Glutamatergic neuron (in vitro differentiated cells): ENCODE measurements around the gene GSN. TPM values are rescaled to one million over a fixed set of nuclear protein-coding genes. Genes with fewer than 3 reads are reported as not detected.
A peak's percentile ranks its signal among the peaks of the same experiment; 100 is the strongest.

Experiments
- DNase-seq: peaks from one replicate; pipeline ENCODE4 v3.0.0; 2022
- H3K27ac Mint-ChIP-seq: one replicate; pipeline ENCODE4 v1.8.0; 2020; ENCODE audit warnings: mild to moderate bottlenecking, mixed read lengths, inconsistent platforms; ENCODE audit not compliant: unreplicated experiment
- H3K27me3 Mint-ChIP-seq: one replicate; pipeline ENCODE4 v1.8.0; 2020; ENCODE audit warnings: mild to moderate bottlenecking, moderate library complexity, mixed read lengths, inconsistent platforms; ENCODE audit not compliant: unreplicated experiment
- H3K36me3 Mint-ChIP-seq: one replicate; pipeline ENCODE4 v1.8.0; 2020; ENCODE audit warnings: mild to moderate bottlenecking, mixed read lengths, inconsistent platforms; ENCODE audit not compliant: unreplicated experiment
- H3K4me1 Mint-ChIP-seq: one replicate; pipeline ENCODE4 v1.8.0; 2020; ENCODE audit warnings: mild to moderate bottlenecking, low read depth, mixed read lengths, inconsistent platforms; ENCODE audit not compliant: unreplicated experiment
- H3K4me3 Mint-ChIP-seq: one replicate; pipeline ENCODE4 v1.8.0; 2020; ENCODE audit warnings: mild to moderate bottlenecking, mixed read lengths, inconsistent platforms; ENCODE audit not compliant: unreplicated experiment
- H3K9me3 Mint-ChIP-seq: one replicate; pipeline ENCODE4 v1.8.0; 2020; ENCODE audit warnings: mild to moderate bottlenecking, moderate library complexity, mixed read lengths, inconsistent platforms; ENCODE audit not compliant: unreplicated experiment
- total RNA-seq: library from RNA; stranded (reverse); fragmentation: NEBNext Ultra II Directional; extraction: Animal tissue kit (Norgen Biotek cat#: 25700); gene quantifications from one replicate; pipeline ENCODE4 v1.2.1, GENCODE V29; 2021; ENCODE audit not compliant: unreplicated experiment
- TF ChIP-seq, protein P1 (sequence below): fragments of 200-600 bp; sonication (generic); IDR thresholded peaks from one replicate; pipeline ENCODE4 v1.5.0; 2021; ENCODE audit not compliant: partially characterized antibody, unreplicated experiment

Gene GSN
- total RNA-seq, 1 donor from 2014 or later = 11.6 TPM

DNA sequence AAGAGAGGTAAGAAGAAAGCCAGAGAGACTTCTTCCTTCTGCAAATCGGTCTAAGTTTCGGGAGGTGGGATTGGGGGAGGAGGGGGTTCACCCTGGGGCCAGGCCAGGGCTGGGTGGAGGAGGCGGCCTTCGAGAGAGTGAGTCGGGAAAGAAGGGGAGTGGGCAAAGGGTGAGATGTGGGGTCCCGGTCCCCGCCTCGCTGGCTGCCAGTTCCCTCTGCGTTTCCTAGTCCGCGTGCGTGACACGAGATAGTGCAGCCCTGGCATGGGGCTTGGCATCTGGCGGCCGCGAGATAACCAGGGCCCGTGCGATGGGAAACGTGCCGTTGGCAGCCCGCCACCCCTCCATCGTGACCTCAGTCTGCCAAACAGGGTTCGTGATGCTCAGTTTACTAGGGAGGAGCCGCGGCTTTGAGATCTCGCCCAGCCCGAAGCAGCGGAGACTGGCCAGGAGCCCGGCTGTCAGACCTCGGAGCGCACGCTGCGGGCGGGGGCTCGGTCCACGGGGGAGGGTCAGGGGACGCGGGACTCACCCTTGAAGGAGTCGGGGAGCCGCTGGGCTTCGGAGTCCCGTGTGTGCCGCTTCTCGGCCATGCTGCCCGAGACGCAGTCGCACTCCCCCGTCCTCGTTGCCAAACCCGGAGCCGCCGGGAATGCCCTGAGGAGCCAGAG, 101.8 kb downstream of the GSN start, which contains the start of gene STOM:
Gene STOM (minus strand): TSS at position 656 of the 671 bp plus-strand sequence. CDS start 63 bp downstream, at position 593.
- H3K36me3 Mint-ChIP-seq = no peaks in the 10 kb centered on the region
- peaks cover 2% of the 10 kb centered on the region for H3K9me3 Mint-ChIP-seq
- DNase-seq = peak; percentile 33
- peak within 1 kb of the TSS; percentile 83 for H3K4me3 Mint-ChIP-seq
- TF ChIP-seq, protein P1, sequence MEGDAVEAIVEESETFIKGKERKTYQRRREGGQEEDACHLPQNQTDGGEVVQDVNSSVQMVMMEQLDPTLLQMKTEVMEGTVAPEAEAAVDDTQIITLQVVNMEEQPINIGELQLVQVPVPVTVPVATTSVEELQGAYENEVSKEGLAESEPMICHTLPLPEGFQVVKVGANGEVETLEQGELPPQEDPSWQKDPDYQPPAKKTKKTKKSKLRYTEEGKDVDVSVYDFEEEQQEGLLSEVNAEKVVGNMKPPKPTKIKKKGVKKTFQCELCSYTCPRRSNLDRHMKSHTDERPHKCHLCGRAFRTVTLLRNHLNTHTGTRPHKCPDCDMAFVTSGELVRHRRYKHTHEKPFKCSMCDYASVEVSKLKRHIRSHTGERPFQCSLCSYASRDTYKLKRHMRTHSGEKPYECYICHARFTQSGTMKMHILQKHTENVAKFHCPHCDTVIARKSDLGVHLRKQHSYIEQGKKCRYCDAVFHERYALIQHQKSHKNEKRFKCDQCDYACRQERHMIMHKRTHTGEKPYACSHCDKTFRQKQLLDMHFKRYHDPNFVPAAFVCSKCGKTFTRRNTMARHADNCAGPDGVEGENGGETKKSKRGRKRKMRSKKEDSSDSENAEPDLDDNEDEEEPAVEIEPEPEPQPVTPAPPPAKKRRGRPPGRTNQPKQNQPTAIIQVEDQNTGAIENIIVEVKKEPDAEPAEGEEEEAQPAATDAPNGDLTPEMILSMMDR = no peak
- H3K4me1 Mint-ChIP-seq = no peaks in the 10 kb centered on the region
- peak within 1 kb of the TSS; percentile 78 for H3K27ac Mint-ChIP-seq
- H3K27me3 Mint-ChIP-seq = peaks cover 2% of the 10 kb centered on the region

DNA sequence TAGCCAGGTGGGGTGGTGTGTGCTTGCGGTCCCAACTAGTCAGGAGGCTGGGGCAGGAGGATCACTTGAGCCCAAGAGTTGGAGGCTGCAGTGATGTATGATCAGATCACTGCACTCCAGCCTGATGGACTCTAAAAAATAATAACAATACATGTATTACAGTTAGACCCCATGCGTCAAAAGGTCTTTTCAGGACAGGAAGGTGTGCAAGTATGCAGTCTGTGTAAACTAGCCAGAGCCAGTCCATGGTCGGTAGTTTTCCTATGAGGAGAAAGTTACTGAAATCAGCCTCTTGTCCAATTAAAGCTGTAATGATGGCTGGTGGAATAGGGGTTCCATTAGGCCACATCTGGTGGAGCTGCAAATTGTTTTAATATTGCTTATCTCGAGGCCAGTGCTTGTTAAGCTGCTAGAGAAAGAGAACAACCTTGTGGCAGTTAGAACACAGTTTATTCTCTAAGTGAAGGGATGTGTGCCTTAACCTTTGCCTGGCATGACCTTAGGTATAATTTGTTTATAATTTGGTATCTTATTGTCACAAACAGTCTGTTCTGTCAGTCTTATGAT, 103.6 kb downstream of the GSN start:
- peaks cover 2% of the 10 kb centered on the region for H3K27me3 Mint-ChIP-seq
- DNase-seq = no peak
- H3K36me3 Mint-ChIP-seq = no peaks in the 10 kb centered on the region
- TF ChIP-seq, protein P1 = no peak
- peaks cover 2% of the 10 kb centered on the region for H3K9me3 Mint-ChIP-seq
- H3K27ac Mint-ChIP-seq = no peak overlapping the region
- H3K4me3 Mint-ChIP-seq = no peak overlapping the region
- no peaks in the 10 kb centered on the region for H3K4me1 Mint-ChIP-seq

DNA sequence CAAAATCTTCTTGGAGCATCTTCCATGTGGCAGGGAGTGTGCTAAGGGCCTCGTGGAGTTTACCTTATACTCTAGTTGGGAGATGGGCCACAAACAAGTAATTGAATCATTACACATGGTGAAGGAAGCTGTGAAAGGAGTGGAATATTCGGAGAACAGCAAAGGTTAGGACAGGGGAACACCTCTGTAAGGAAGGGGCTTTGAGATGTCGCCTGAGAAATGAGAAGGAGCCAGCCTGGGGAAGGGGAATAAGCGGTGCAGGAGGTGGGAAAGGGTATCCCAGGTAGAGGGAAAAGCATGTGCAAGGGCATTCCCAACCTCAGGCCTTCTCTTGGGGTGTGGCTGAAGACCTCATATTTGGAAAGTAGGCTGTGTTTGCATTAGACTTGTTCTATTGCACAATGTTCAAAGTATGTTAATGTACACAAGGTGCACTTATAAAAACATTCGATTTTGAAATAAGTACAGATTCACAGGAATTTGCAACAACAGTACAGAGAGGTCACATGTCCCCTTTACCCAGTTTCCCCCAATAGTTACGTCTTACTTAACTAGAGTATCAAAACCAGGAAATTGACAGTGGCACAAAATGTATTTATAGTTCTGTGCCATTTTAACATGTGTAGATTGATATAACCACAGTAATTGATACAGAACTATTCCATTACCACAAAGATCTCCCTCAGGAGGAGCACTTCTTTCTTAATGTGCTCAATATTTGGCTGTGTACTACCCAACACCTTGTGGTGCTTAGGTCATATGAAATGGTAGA, 104.5 kb downstream of the GSN start:
- TF ChIP-seq, protein P1 = no peak
- Mint-ChIP-seq H3K27me3 (peaks cover 2% of the 10 kb centered on the region), H3K4me1 (no peaks in the 10 kb centered on the region), H3K9me3 (peaks cover 2% of the 10 kb centered on the region), H3K27ac (no peak overlapping the region), H3K4me3 (no peak overlapping the region), H3K36me3 (no peaks in the 10 kb centered on the region)
- DNase-seq = no peak

DNA sequence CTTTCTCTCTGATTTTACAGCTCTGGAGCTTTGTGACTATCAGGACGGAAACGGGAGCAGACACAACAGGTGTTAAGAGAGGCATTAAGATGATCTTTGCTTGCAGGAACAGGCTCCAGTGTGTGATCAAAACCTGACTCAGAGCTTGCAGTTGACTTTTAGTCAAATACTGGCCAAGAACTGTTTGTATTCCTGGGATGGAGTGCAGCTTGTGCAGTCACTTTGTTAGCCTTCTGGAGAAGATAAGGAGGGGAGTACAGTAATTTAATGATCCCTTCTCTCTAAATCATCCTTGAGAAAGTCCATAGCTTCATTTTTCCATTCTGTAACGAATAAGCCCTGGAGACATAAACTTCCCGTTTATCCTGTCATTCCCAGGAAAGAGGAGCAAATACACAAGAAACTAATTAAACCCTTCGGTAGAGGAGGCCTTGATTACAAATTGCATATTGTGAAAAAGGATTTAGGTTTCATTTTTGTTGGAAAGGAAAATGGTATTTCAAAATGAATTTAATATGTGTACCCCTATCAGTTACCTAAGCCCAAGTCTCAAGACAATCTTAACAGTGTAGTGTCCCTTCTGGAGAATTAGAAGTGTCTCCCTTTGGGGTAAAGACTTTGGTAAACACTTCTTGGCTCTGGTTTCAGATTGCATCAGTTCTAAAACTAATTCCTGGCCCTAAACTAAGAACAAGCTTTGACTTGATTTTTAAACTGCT, 105.2 kb downstream of the GSN start:
- H3K36me3 Mint-ChIP-seq = peaks cover 6% of the 10 kb centered on the region
- peaks cover 5% of the 10 kb centered on the region for H3K9me3 Mint-ChIP-seq
- TF ChIP-seq, protein P1 = no peak
- H3K4me1 Mint-ChIP-seq = no peaks in the 10 kb centered on the region
- no peak for DNase-seq
- H3K27me3 Mint-ChIP-seq = peaks cover 2% of the 10 kb centered on the region
- H3K4me3 Mint-ChIP-seq = no peak overlapping the region
- no peak overlapping the region for H3K27ac Mint-ChIP-seq
